ENCODE measurements around the gene ADAM19. TPM values are rescaled to one million over a fixed set of nuclear protein-coding genes. Genes with fewer than 3 reads are reported as not detected.

ADAM19 gene
- total RNA-seq, 1 experiment from 2014 or later, result 3.5 TPM

DNA sequence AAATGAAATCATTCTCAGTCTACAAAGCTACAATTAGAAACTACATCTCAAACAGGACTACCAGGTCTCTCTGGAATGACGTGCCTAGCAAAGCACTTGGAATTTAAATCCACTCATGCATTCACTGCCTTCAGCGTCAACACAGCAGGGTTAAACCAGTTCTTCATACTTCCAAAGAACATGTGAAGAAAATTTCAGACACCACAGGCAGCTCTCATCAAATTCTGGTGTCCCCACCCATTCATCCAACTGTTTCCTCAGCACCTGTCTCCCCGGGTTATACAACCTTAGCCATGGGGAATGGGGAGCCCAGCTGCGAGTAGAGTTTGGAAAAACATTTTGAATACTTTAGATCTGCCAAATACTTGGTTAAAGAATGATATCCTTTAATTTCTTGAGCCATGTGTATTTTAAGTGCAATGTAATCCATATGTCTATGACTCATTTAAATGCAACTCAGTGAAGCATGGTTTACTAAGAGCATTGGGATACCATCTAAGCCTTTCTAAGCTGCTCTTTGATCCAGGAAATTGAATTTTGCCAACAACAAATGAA, 17.5 kb downstream of the ADAM19 start:
- no TSS peak for BruUV-seq (replicated peaks)
- Histone ChIP-seq H3K27me3 (ENCODE audit: control insufficient read depth, insufficient read depth, low read length) (no peaks in the 10 kb centered on the region), H3K27ac (ENCODE audit: low read length) (no peak overlapping the region), H3K36me3 (ENCODE audit: control insufficient read depth, insufficient read depth, low read length) (no peaks in the 10 kb centered on the region), H3K4me3 (ENCODE audit: low read depth in 2 of 2, low read length in 2 of 2) (no peak overlapping the region), H3K4me1 (ENCODE audit: control insufficient read depth, insufficient read depth, low read length) (no peaks in the 10 kb centered on the region), H3K9me3 (ENCODE audit: control insufficient read depth, insufficient read depth, low read depth, low read length) (no peaks in the 10 kb centered on the region)
- ChIA-PET POLR2A (no interaction called here), CTCF (no interaction called here)
- DNase-seq (ENCODE audit: low read depth, low spot score) (no peak), ATAC-seq (no peak)
- intact Hi-C loops (cut with micrococcal nuclease; ENCODE audit: unreplicated experiment) (no loop called here), in situ Hi-C loops (cut with HindIII; ENCODE audit: low pct_unique_long_range_greater_than_20kb, low sequenced_read_pairs) (no loop called here)
- TF ChIP-seq SIN3A (IDR thresholded peaks at IDR 0.05; ENCODE audit: borderline replicate concordance, insufficient read depth, low read depth, low read length) (no peak), TCF7L2 (IDR thresholded peaks at IDR 0.05; ENCODE audit: low read depth, low read length) (no peak), POLR2AphosphoS5 (IDR thresholded peaks at IDR 0.05; ENCODE audit: low read depth, low read length) (no peak)
- TF ChIP-seq, protein P1, sequence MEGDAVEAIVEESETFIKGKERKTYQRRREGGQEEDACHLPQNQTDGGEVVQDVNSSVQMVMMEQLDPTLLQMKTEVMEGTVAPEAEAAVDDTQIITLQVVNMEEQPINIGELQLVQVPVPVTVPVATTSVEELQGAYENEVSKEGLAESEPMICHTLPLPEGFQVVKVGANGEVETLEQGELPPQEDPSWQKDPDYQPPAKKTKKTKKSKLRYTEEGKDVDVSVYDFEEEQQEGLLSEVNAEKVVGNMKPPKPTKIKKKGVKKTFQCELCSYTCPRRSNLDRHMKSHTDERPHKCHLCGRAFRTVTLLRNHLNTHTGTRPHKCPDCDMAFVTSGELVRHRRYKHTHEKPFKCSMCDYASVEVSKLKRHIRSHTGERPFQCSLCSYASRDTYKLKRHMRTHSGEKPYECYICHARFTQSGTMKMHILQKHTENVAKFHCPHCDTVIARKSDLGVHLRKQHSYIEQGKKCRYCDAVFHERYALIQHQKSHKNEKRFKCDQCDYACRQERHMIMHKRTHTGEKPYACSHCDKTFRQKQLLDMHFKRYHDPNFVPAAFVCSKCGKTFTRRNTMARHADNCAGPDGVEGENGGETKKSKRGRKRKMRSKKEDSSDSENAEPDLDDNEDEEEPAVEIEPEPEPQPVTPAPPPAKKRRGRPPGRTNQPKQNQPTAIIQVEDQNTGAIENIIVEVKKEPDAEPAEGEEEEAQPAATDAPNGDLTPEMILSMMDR (IDR thresholded peaks at IDR 0.05), result no peak
- TF ChIP-seq, protein P2, sequence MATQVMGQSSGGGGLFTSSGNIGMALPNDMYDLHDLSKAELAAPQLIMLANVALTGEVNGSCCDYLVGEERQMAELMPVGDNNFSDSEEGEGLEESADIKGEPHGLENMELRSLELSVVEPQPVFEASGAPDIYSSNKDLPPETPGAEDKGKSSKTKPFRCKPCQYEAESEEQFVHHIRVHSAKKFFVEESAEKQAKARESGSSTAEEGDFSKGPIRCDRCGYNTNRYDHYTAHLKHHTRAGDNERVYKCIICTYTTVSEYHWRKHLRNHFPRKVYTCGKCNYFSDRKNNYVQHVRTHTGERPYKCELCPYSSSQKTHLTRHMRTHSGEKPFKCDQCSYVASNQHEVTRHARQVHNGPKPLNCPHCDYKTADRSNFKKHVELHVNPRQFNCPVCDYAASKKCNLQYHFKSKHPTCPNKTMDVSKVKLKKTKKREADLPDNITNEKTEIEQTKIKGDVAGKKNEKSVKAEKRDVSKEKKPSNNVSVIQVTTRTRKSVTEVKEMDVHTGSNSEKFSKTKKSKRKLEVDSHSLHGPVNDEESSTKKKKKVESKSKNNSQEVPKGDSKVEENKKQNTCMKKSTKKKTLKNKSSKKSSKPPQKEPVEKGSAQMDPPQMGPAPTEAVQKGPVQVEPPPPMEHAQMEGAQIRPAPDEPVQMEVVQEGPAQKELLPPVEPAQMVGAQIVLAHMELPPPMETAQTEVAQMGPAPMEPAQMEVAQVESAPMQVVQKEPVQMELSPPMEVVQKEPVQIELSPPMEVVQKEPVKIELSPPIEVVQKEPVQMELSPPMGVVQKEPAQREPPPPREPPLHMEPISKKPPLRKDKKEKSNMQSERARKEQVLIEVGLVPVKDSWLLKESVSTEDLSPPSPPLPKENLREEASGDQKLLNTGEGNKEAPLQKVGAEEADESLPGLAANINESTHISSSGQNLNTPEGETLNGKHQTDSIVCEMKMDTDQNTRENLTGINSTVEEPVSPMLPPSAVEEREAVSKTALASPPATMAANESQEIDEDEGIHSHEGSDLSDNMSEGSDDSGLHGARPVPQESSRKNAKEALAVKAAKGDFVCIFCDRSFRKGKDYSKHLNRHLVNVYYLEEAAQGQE (IDR thresholded peaks at IDR 0.05; ENCODE audit: insufficient read depth in 1 of 2, low read depth in 2 of 2, low read length in 1 of 2), result no peak

DNA sequence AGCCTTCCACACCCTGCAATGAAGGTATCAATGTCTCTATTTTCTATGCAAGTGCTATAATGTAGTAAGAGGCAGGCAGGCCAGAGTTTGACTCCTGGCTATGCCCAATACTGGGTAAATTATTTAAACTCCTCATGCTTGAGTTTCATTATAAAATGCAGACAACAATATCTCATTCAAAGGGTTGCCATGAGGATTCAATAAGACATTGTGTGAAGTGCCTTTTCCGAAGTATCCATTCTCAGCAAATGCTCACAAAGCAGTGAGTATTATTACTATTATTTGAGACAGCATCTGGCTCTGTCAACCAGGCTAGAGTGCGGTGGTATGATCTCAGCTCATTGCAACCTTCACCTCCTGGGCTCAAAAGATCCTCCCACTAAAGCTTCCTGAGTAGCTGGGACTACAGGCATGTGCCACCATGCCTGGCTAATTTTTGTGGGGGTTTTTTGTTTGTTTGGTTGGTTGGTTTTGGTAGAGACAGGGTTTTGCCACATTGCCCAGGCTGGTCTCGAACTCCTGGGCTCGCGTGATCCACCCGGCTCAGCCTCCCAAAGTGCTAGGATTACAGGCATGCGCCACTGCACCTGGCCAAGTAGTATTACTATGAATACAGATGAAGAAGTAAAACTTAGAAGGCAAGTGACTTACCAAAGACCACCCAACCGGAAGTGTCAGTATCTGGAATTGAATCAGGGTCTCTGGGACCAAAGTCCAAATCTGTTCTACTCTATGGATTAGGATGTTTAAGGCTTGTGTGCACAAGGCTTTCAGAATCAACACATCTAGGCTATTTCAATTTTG, 18.8 kb downstream of the ADAM19 start:
- Histone ChIP-seq H3K9me3 (ENCODE audit: control insufficient read depth, insufficient read depth, low read depth, low read length) (no peaks in the 10 kb centered on the region), H3K4me3 (ENCODE audit: low read depth in 2 of 2, low read length in 2 of 2) (no peak overlapping the region), H3K27me3 (ENCODE audit: control insufficient read depth, insufficient read depth, low read length) (no peaks in the 10 kb centered on the region), H3K36me3 (ENCODE audit: control insufficient read depth, insufficient read depth, low read length) (no peaks in the 10 kb centered on the region), H3K27ac (ENCODE audit: low read length) (no peak overlapping the region), H3K4me1 (ENCODE audit: control insufficient read depth, insufficient read depth, low read length) (no peaks in the 10 kb centered on the region)
- TF ChIP-seq TCF7L2 (IDR thresholded peaks at IDR 0.05; ENCODE audit: low read depth, low read length) (no peak), SIN3A (IDR thresholded peaks at IDR 0.05; ENCODE audit: borderline replicate concordance, insufficient read depth, low read depth, low read length) (no peak), POLR2AphosphoS5 (IDR thresholded peaks at IDR 0.05; ENCODE audit: low read depth, low read length) (no peak)
- TF ChIP-seq, protein P1 (IDR thresholded peaks at IDR 0.05), result no peak
- TF ChIP-seq, protein P2 (IDR thresholded peaks at IDR 0.05; ENCODE audit: insufficient read depth in 1 of 2, low read depth in 2 of 2, low read length in 1 of 2), result no peak
- no TSS peak for BruUV-seq (replicated peaks)
- in situ Hi-C loops (cut with HindIII; ENCODE audit: low pct_unique_long_range_greater_than_20kb, low sequenced_read_pairs), result no loop called here
- ATAC-seq, result no peak
- POLR2A ChIA-PET, result no interaction called here
- intact Hi-C loops (cut with micrococcal nuclease; ENCODE audit: unreplicated experiment), result no loop called here
- CTCF ChIA-PET, result interaction anchor here (0.6 kb wide), 1 partner anchor 588 kb away, joined by 7 read pairs; no protein-coding TSS in a partner anchor
- DNase-seq (ENCODE audit: low read depth, low spot score), result no peak

All from Panc1 (cell line).